ENCODE data around the gene ABCB11.

DNA sequence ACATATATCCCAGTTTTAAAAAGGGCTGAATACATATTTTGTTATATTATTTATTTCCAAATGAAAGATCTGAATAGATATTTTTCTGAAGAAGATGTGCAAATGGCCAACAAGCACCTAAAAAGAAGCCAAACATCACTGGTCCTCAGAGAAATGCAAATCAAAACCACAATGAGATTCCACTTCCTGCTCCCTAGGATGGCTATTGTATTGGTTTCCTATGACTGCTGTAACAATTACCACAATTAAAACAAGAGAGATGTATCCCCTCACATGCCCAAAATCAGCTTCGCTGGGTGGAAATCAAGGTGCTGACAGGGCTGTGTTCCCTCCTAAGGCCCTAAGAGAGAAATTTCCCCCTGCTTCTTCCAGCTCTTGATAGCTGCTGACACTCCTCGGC is 23.2 kb downstream of the ABCB11 start:
- TF ChIP-seq CTCF (IDR thresholded peaks at IDR 0.05 in 8 of 11, conservative IDR thresholded peaks at IDR 0.05 in 3 of 11) (no peak), POLR2AphosphoS5 (IDR thresholded peaks at IDR 0.05) (no peak)

Measured in spleen (tissue), 7 donors.